Activated T-cell treated with anti-CD3 and anti-CD28 coated beads for 4 hours (primary cell): ENCODE data around the gene POLA1.
"Not testable (repeated sequence)": the region's sequence is repeated elsewhere in the genome, so short reads cannot be mapped to it uniquely, and the experiment has no call there.

Source experiments
- DNase-seq: peaks from one replicate; pipeline ENCODE4 v3.0.0-alpha.2; 2020

Gene POLA1

GRCh38 chrX:24819807-24820206, 126.1 kb downstream of the POLA1 start:
- DNase-seq: not testable (repeated sequence)

- no peak for DNase-seq
These were observed 134.4 kb downstream of the POLA1 start for GRCh38 chrX:24828147-24828546.

DNA sequence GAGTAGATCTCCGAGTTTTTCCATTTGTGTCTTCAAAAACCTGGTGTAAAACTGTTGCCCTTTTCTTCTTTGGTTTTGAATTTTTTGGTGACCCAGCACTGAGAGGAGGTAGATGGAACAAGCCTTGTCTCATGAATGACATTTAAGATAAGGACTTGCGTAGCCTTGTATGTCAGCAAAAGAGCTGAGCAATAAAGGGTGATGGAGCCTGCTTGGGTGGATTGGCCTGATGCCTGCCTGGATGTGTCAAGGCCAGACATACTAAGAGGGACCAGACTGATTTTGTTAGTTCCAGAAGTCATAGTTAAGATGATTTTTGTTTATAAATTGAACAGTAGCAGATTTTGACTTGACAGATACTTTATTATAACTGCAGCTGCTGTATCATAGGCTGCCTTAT, 134.9 kb downstream of the POLA1 start:
- no peak for DNase-seq

DNA sequence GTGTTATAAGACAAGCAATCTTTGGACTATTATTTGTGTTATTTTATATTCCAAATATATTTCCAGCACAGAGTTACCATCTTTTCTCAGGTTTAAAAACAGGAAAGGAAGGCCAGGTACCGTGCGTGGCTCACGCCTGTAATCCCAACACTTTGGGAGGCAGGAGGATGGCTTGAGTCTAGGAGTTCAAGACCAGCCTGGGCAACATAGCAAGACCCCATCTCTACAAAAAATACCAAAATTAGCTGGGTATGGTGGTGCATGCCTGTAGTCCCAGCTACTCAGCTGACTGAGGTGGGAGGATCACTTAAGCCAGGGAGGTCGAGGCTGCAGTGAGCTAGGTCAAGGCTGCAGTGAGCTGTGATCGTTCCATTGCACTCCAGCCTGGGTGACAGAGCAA, 140.0 kb downstream of the POLA1 start:
- DNase-seq: no peak

- DNase-seq: no peak
These were observed 144.2 kb downstream of the POLA1 start for GRCh38 chrX:24837966-24838365.

- DNase-seq: no peak
These were observed 144.9 kb downstream of the POLA1 start for GRCh38 chrX:24838629-24839028.

GRCh38 chrX:24839331-24839730, 145.6 kb downstream of the POLA1 start:
- no peak for DNase-seq

DNA sequence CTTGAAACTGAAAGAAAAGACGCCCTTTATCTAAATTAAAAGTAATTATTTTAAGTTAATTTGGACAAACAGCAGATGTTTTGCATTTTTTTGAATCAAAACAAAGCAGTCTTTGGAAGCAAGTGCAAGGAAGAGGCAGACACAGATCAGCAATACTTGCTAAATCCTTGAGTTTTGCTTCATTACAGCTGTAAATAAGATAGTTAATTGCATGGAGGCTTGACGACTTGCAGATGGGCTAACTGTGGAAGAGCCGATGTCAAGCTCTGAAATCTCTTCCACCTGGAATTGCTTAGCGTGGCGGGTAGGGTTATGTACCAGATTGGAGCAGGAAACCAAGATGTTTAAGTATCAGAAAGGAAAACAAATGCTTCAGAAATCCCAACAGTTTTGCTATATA, 148.8 kb downstream of the POLA1 start:
- no peak for DNase-seq

DNA sequence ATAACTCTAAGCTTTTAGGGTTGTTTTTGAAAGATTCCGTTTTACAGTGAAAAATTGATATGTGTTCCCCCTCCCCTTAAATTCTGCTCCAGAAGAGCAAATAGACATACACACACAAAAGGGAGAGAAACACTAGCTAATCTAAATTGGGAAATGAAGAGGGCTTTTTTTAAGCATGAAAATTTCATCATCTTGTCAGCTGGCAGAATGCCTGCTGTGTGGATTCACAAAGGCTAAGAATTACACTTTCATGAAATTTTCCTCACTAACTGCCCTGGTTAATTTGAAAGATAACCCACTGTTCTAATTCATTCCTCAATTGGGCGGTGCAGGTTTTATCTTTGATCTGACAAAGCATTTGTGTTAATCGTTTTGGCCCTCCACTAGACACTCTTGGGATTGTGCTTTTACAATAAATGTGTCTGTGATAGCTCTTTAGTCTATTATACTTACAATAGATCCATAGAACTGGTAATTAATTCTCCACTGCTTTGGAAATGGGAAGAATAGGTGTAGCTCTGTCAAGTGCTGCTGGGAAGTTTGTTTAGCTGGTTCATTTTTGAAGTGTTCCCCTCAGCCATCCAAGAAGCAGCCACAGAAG, 152.9 kb downstream of the POLA1 start:
- DNase-seq: no peak

DNA sequence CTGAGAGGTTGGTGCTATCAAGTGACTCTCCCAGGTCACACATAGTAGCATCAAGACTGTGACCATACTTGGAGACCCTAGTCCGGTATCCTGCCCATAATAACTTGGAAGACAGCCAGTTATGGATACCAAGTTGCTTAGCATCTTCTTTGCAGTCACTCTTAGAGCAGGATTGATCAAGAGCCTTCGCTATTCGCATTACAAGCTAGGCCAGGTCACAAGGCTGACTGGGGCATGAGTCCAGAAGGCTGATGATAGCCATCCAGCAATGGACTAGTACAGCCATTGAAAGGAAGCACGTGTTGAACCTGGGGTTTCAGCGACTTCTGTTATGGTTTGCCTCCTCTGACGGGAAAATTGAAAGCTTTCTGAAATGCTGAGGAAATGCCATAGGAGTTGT, 157.6 kb downstream of the POLA1 start:
- DNase-seq: no peak

DNA sequence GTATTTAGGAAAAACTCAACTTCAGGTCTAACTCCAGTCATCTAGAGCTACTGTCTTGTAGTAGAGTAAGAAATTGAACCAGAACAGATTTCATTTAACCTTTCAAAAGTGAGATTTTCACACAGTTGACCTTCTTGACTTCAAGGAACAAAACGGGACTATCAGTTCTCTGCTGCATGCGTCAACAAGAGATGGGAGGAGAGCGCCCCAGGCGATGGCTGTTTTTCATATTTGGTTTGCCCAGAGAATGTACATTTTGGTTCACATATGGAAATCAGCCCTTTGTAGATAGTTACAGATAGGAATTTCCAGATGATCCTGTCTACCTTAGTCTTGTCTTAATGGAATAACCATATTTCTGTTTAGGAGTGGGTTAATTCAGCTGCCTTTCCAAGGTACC, 158.1 kb downstream of the POLA1 start:
- no peak for DNase-seq

DNA sequence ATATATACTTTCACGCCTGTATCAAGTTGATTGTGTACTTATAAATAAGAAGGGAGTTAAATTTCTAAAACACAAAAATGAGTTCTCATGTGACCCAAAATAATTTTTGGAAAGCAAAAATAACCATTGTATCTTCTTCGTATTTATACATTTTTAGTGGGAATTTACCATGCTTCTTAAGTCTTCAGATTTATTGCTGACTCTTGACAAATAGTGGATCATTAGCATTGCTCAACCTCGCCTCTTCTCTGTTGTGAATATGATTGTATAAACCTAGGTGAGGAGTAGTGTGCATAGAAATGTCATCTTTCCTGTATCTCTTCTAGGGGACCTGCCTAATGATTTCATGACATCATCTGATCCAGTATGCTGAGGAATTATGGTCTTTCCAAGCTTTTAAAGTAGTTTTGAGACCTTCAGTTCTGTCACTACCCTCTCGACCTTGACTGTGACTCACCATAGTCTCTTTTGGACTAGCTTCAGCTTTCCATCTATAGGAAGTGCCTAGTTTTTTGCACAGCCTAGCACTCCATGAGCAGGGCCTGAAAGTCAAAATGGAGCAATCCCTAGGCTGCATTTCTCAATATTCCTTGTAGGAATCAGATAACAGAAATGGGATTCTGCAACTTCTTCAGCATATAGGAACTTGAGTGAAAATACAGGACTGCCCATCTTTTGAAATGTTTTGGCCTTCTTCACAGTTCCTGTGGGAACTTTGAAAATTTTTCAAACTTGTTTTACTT, 164.5 kb downstream of the POLA1 start:
- no peak for DNase-seq

GRCh38 chrX:24859211-24859841, 165.6 kb downstream of the POLA1 start:
- no peak for DNase-seq

DNA sequence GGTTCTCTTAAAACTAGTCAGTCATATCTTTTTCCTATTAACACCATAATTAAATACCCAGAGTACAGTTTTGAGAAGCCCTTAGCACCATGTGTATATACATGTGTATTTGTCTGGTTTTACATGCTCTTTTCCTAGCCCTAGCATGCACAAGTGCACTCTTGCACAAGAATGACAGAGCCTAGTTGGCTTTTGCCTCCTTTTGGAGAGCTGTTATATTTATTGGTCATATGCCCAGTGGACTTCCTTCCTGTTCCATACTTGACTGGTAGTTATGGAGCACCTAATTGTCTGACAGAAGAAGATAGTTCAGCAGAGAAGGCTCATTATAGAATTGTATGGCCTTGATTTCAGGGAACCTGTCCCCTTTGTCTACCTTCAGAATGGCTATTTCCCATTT, 166.4 kb downstream of the POLA1 start:
- DNase-seq: no peak

GRCh38 chrX:24862343-24862742, 168.6 kb downstream of the POLA1 start:
- no peak for DNase-seq

- DNase-seq: not testable (repeated sequence)
These were observed 170.1 kb downstream of the POLA1 start for GRCh38 chrX:24863779-24864178.

DNA sequence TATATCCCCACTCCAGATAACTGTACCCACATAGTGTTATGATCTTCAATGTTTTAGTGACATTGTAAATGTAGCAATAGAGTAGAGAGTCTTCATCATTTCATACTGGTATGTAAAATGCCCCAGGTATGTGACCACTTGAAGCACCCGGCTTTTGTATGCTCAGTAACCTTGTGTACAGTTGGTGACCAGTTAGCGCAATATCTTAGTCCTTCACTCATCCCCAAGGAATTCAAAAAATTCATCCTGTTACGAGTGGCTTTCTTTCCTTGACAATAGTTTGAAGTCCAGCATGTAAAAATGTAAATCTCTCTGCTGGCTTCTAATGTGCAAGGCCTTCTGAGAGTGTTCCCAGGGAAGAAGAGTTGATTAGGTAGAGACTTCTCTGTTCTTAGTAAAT, 176.4 kb downstream of the POLA1 start:
- no peak for DNase-seq

- DNase-seq: no peak
These were observed 181.0 kb downstream of the POLA1 start for GRCh38 chrX:24874604-24875247.

- no peak for DNase-seq
These were observed 183.0 kb downstream of the POLA1 start for GRCh38 chrX:24876530-24877287.

DNA sequence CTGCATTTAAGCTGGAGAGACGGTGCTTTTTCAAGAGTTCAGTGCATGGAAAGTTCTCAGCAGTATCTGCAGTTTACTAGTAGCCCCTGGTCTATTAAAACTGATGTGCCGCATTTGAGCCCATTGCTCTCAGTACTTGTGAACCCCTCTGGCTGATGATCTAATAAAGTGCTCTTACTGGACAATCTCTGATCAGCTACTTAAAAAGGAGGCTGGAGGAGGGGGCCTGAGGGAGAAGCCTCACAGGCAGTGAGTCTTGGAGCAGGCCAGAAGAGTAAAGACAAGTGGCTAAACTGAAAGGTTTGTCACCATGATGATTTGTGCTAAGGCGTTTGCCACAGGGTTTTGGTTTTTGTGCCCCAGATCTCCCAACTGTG, 183.6 kb downstream of the POLA1 start:
- DNase-seq: no peak

GRCh38 chrX:24877854-24878650, 184.3 kb downstream of the POLA1 start:
- DNase-seq: no peak

DNA sequence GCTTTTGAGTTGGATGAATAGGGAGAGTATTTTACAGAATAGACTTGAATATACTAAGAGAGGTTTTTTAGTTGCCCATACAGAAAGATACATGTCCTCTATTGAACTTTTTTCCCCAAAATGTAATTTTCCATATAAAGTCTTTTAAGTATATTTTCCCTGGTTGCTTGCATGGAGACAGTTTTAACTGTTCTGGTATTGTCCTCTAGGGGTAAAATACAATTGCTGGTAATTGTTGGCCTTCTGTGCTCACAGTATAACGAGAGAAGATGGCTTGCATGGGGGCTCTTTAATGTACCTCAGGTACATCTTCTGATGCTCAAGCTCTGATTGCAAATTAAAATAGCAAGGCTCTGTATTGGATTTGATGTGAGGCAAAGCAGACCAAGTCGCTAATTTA, 186.0 kb downstream of the POLA1 start:
- DNase-seq: no peak
